Measurements from ENCODE around the gene LIG1. TPM values are rescaled to one million over a fixed set of nuclear protein-coding genes. Genes with fewer than 3 reads are reported as not detected.

The LIG1 gene
- total and polyA plus RNA-seq, 9 of the 15 experiments (the other 6 are each of a cell fraction or from before 2014, with no cell fraction given): 9.6 to 114 (median 71.1) TPM

DNA sequence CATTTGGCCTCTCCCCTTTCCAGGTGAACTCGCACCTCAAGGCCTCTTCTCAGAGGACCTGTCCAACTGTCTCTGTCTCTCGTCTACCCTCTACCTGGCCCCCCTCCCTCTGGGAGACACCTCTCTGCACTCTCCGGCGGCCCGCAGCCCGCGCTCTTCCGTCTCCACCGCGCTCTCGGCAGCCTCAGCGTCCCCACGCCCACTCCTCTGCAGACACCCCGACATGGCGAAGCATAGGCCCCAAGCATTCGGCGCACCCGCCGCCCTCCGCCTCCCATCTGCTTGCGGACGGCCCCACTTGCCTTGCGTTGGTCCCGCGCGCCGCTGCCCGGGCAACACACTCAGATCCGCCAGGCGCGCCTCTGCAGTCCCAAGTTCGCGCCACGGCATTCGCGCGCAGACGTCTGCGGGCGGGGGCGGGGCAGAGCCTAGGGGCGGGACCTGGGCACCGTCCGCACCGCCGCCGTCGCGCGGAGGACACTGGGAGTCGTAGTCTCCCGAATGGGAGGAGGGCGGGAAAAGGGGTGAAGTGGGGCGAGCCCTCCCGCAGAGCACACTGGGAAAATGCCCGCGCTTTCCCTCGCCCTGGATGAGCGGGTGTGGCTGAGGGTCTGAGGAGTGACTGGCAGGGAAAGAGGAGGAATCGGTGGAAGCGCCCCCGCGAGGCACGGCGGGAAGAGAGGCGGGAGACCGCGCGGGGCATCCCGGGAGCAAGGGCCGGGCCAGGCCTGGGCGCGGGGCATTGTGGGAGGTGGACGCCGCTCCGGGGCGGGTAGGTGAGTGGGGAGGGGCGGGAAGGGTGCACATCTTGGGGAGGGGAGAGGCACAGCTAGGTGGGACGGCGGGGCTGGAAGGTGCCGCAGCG, at the start of gene LIG1, which contains the start of gene ZSWIM9 (continued):
- TF ChIP-seq, protein P1, sequence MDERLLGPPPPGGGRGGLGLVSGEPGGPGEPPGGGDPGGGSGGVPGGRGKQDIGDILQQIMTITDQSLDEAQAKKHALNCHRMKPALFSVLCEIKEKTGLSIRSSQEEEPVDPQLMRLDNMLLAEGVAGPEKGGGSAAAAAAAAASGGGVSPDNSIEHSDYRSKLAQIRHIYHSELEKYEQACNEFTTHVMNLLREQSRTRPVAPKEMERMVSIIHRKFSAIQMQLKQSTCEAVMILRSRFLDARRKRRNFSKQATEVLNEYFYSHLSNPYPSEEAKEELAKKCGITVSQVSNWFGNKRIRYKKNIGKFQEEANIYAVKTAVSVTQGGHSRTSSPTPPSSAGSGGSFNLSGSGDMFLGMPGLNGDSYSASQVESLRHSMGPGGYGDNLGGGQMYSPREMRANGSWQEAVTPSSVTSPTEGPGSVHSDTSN (CRISPR knock-in tag; IDR thresholded peaks at IDR 0.05; ENCODE audit: low read depth): peak; percentile 35; the same call in 1 of the 2 replicates
- TF ChIP-seq, protein P1 (tag; conservative IDR thresholded peaks at IDR 0.05; ENCODE audit: low read depth): no peak
- TF ChIP-seq, protein P2, sequence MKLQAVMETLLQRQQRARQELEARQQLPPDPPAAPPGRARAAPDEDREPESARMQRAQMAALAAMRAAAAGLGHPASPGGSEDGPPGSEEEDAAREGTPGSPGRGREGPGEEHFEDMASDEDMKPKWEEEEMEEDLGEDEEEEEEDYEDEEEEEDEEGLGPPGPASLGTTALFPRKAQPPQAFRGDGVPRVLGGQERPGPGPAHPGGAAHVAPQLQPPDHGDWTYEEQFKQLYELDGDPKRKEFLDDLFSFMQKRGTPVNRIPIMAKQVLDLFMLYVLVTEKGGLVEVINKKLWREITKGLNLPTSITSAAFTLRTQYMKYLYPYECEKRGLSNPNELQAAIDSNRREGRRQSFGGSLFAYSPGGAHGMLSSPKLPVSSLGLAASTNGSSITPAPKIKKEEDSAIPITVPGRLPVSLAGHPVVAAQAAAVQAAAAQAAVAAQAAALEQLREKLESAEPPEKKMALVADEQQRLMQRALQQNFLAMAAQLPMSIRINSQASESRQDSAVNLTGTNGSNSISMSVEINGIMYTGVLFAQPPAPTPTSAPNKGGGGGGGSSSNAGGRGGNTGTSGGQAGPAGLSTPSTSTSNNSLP (IDR thresholded peaks at IDR 0.05; ENCODE audit: borderline replicate concordance, low read depth, low read length): no peak
- no peak for TF ChIP-seq PYGO2 (tag; IDR thresholded peaks at IDR 0.05)
- no peak for TF ChIP-seq MCM5 (IDR thresholded peaks at IDR 0.05; ENCODE audit: low read depth)
- TF ChIP-seq NFYB (IDR thresholded peaks at IDR 0.05; ENCODE audit: extremely low read depth, insufficient read length): no peak
- peak; percentile 51 for TF ChIP-seq KLF13 (tag; IDR thresholded peaks at IDR 0.05; ENCODE audit: borderline replicate concordance, low read depth)
- no peak for TF ChIP-seq ZNF431 (CRISPR knock-in tag; IDR thresholded peaks at IDR 0.05)
- TF ChIP-seq ZEB2 (IDR thresholded peaks at IDR 0.05): peak; percentile 31
- TF ChIP-seq HOXB6 (CRISPR knock-in tag; IDR thresholded peaks at IDR 0.05; ENCODE audit: borderline replicate concordance): no peak
- no peak for TF ChIP-seq CCAR2 (IDR thresholded peaks at IDR 0.05; ENCODE audit: low read depth, low read length)
- TF ChIP-seq FOXA1 (IDR thresholded peaks at IDR 0.05; ENCODE audit: borderline replicate concordance): no peak
- no peak for TF ChIP-seq NFE2L1 (tag; IDR thresholded peaks at IDR 0.05; ENCODE audit: borderline replicate concordance, low read depth)
- TF ChIP-seq ZNF253 (CRISPR knock-in tag; conservative IDR thresholded peaks at IDR 0.05): no peak
- TF ChIP-seq, protein P3, sequence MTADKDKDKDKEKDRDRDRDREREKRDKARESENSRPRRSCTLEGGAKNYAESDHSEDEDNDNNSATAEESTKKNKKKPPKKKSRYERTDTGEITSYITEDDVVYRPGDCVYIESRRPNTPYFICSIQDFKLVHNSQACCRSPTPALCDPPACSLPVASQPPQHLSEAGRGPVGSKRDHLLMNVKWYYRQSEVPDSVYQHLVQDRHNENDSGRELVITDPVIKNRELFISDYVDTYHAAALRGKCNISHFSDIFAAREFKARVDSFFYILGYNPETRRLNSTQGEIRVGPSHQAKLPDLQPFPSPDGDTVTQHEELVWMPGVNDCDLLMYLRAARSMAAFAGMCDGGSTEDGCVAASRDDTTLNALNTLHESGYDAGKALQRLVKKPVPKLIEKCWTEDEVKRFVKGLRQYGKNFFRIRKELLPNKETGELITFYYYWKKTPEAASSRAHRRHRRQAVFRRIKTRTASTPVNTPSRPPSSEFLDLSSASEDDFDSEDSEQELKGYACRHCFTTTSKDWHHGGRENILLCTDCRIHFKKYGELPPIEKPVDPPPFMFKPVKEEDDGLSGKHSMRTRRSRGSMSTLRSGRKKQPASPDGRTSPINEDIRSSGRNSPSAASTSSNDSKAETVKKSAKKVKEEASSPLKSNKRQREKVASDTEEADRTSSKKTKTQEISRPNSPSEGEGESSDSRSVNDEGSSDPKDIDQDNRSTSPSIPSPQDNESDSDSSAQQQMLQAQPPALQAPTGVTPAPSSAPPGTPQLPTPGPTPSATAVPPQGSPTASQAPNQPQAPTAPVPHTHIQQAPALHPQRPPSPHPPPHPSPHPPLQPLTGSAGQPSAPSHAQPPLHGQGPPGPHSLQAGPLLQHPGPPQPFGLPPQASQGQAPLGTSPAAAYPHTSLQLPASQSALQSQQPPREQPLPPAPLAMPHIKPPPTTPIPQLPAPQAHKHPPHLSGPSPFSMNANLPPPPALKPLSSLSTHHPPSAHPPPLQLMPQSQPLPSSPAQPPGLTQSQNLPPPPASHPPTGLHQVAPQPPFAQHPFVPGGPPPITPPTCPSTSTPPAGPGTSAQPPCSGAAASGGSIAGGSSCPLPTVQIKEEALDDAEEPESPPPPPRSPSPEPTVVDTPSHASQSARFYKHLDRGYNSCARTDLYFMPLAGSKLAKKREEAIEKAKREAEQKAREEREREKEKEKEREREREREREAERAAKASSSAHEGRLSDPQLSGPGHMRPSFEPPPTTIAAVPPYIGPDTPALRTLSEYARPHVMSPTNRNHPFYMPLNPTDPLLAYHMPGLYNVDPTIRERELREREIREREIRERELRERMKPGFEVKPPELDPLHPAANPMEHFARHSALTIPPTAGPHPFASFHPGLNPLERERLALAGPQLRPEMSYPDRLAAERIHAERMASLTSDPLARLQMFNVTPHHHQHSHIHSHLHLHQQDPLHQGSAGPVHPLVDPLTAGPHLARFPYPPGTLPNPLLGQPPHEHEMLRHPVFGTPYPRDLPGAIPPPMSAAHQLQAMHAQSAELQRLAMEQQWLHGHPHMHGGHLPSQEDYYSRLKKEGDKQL (CRISPR knock-in tag; IDR thresholded peaks at IDR 0.05; ENCODE audit: borderline replicate concordance): no peak
- TF ChIP-seq TFAM (CRISPR knock-in tag; conservative IDR thresholded peaks at IDR 0.05): no peak

All from K562 (cell line).